ENCODE data around the gene ANKRD31.

ANKRD31 gene

DNA sequence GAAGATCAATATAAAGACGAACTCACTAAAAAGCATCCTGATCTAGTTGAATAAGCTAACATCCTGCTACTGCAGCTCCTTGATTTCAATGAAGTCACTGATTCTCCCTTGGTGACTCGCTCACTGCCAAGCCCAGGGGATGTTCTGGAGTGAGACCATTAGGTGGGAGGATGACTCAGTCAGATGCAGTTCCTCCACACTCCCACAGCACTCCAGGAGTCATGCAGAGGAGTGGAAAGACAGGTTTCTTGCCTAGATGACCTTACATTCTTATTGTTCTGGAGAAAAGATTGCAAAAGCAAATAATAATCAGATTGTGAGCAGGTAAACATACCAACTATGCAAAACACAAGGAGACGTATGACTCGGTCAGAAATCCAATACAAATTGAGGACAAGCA, 199.6 kb downstream of the ANKRD31 start:
- no peak for DNase-seq (ENCODE audit: low spot score)

DNA sequence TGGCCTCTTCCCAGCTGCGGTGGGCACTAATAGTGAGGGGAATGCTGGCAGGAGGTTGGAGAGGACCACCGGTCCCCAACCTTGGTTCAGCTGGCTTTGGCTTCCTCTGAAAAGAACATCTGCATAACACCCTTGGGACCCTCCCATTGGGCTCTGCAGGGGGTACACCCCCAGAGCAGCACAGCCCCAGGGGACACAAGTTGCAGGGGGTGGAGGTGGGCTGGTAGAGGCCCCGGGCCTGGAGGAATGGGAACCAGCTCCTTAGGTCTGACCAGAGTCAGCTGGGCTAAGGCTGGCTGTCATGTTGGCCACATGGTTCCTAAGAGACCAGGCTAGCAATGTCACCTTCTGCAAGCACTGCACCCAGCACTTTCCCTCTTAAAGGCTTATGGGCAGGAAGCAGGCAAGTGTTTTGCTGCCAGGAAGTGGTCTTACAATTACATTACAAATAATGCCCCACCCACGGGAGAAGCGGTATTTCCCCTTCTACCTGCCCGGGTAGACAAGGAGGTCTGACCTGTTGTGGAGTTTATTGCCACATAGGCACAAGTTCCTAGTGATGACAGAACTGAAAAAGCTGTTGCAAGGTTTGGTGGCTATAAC, 202.4 kb downstream of the ANKRD31 start:
- DNase-seq (ENCODE audit: low spot score) = no peak

DNA sequence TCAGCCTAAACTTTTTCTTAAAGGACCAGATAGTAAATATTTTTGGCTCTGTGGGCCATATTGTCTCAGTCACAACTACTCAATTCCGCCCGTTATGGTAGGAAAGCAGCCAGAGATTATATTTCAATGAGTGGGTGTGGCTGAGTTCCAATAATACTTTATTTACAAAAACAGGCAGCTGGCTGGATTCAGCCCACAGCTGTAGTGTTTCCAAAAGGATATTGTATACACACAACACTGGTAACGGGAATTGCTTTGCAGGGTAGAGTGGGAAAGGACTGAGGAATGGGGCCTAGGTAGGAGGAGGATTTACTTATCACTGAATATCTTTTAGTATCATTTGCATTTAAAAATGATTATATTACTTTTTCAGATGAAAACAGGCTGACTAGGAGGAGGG, 205.3 kb downstream of the ANKRD31 start:
- DNase-seq (ENCODE audit: low spot score) = no peak

DNA sequence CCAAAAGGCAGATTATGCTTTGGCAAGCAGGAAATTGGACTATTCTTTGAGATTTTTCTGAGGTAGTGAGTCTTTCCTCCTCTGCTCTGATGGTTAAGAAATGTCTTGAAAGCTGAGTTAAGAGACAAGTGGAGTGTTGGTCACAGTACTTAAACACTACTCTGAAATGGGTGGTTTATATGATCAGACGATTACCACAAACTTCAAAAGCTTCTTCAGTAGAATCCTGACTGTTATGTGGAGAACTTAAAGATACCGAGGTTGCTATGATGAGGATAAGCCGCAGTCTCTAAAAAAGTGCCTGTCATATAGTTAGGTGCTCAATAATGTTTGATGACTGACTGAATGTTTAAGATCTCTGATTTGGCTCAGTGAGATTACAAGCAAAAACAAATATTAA, 208.6 kb downstream of the ANKRD31 start:
- DNase-seq (ENCODE audit: low spot score) = no peak

DNA sequence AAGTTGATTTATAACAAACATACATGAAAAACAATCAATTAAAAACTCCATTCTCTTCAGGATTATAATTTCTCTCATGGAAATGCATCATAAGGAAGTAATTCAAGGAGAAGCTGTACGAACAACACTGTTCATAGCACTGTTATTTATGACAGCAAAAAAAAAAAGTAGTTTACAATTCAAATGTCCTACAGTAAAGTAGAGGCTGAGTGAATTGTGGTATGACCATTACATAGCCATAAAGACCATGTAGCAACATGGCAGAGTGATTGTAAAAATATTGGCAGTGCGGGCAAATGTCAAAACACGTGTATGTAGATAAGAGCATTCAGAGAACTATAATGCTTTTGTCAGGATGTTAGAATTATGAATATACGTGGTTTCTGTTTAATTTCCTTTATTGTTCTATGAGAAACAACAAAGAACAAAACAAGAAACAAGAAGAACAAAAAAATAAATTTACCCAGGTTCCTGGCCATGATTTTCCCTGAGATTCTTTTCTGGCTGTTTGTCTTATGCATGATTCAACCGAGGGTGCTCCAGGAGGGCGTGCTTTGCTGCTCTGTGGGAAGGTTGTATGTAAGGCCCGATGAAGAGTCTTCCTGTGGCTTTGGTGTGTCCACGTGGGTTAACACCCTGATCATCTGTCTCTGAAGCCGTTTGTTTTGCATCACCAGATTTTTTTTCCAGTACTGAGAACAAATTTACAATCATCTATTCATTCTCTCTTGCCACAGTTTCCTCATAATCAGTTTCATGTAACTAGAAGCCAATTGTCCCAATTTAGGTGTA, 213.1 kb downstream of the ANKRD31 start:
- DNase-seq (ENCODE audit: low spot score) = no peak

DNA sequence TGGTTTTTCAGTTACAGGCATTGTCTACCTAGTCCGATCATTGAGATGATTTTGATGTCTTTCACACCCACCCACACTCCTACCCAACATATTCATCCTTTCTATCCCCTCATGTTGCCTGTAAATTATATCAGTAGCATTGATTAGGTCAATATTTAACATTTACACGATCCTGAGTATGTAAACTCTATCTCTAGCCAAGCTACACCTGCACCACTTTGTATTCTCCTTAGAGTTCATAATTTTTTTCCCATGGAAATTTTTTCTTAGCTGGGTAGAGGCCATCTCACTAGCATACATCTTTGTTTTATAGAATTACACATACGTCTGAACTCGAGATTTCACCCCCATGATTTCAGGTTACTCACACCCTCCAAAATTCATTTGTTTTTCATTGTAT, 214.9 kb downstream of the ANKRD31 start:
- no peak for DNase-seq (ENCODE audit: low spot score)

DNA sequence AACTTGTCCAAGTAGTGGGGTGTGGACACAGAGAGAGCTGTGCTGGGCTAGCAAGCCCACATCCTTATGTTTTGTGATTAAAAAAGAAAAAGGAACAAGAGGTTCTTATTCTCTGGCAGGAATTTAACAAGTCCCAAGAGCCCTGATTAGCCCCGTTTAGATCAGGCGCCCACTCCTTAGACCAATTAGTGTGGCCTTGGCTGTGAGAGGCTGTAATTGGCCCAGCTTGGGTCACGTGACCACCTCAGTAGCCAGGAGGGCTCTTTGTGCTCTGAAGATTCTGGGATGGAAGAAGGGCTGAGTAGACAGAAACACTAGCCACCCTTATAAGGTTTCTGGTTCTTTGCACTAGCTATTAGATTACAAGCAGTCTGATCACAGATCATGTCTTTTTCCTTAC, 215.5 kb downstream of the ANKRD31 start:
- no peak for DNase-seq (ENCODE audit: low spot score)

DNA sequence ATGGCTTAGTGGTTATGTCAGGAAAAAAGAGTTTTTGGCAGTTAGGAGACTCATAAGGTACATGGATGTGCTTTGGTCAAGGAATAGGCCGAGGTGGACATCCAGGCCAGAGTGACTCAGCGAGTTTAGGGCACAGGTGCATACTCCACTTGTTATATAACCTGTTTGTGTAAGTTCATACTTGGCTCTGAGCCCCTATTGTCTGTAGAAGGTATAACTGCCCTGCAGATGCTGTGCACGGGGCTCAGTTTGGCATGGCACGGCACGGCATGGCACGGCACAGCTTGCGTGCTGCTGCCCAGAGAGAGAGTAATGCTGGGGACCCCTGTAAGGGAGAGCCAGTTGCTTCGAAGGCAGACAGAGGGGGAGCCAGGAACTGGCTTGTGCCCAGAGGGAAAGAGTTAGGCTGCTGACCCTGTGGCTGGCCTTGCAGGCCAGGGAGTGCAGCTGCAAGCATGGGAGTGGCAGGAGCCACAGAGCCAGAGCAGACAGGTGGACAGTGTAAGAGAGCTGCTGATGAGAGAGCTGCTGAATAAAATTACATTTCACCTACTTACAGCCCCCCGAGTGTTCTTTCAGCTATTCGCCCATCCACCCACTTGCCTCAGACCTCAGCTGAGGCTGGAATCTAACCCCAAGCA, 216.5 kb downstream of the ANKRD31 start:
- no peak for DNase-seq (ENCODE audit: low spot score)

DNA sequence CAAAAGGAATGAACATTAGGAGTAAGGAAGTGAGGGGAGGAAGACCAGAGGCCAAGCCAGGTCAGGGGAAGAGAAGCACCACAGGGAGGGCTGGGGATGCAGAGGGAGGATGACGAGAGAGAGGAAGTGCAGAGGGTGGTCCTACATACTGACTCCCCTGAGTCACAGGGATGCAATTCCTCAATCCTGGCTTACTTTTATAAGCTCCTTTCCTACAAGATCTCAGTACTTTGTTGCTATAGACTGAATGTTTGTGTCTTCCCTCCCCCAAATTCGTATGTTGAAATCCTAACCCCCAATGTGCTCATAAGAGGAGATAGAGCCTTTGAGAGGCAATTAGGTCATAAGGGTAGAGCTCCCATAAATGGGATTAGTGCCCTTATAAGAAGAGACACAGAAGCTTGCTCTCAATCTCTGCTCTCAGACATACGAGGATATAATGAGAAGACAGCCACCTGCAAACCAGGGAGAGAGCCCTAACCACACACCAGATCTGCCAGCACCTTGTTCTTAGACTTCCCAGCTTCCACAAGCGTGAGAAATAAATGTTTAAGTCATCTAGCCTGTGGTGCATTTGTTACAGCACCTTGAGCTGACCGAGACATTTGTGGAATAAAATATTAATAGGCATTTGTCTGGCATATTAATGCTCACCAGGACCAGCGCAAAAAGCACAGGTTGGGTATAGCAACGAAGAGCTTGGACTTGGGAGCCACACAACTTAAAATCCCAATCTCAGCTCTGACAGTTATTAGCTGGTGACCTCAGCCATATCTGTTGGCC, 217.7 kb downstream of the ANKRD31 start:
- no peak for DNase-seq (ENCODE audit: low spot score)
